Lung (tissue), 12 donors: Measurements from ENCODE around the gene CDKN2C. TPM values are rescaled to one million over a fixed set of nuclear protein-coding genes. Genes with fewer than 3 reads are reported as not detected.
A peak's percentile ranks its signal among the peaks of the same experiment; 100 is the strongest.

Experiments
- ATAC-seq: fragments of 200-7000 bp; cut with Tn5 transposase; one replicate; pipeline ENCODE4 v1.9.1; 2020; ENCODE audit warnings: moderate number of reproducible peaks; ENCODE audit not compliant: insufficient read depth, low FRiP score
- DNase-seq, 3 donors: peaks; one replicate each; pipeline ENCODE4 v3.0.0-alpha.2; 2013 to 2017
- H3K27ac ChIP-seq, 2 donors: one replicate each; pipeline ENCODE4 v1.5.1; 2013; ENCODE audit warnings: mild to moderate bottlenecking in 2 of 2, moderate library complexity in 2 of 2, control low read depth in 1 of 2, inconsistent platforms in 1 of 2, low read depth in 1 of 2, low read length in 1 of 2
- H3K27me3 ChIP-seq, 3 donors: one replicate each; pipeline ENCODE4 v1.5.1; 2013; ENCODE audit warnings: low read length in 2 of 3; ENCODE audit not compliant: control insufficient read depth in 3 of 3, insufficient read depth in 3 of 3
- H3K36me3 ChIP-seq, 4 donors: one replicate each; pipeline ENCODE4 v1.5.1; 2013; ENCODE audit warnings: low read length in 4 of 4, mild to moderate bottlenecking in 1 of 4, moderate library complexity in 1 of 4; ENCODE audit not compliant: control insufficient read depth in 4 of 4, insufficient read depth in 4 of 4
- H3K4me1 ChIP-seq, 5 donors: one replicate each; pipeline ENCODE4 v1.5.1; 2013; ENCODE audit warnings: low read length in 5 of 5, mild to moderate bottlenecking in 2 of 5, moderate library complexity in 1 of 5; ENCODE audit not compliant: control insufficient read depth in 5 of 5, insufficient read depth in 5 of 5
- H3K4me3 ChIP-seq: one replicate; pipeline ENCODE4 v1.5.1; 2013; ENCODE audit warnings: mild to moderate bottlenecking, control low read depth, moderate library complexity
- H3K9ac ChIP-seq, 2 donors: one replicate each; pipeline ENCODE4 v1.5.1; 2013; ENCODE audit warnings: low read length in 2 of 2, control low read depth in 1 of 2; ENCODE audit not compliant: insufficient read depth in 1 of 2
- H3K9me3 ChIP-seq, 4 donors: one replicate each; pipeline ENCODE4 v1.5.1; 2013; ENCODE audit warnings: low read length in 3 of 4, mild to moderate bottlenecking in 1 of 4, moderate library complexity in 1 of 4; ENCODE audit not compliant: control insufficient read depth in 4 of 4, insufficient read depth in 3 of 4
- CTCF ChIP-seq: IDR thresholded peaks from 2 replicates; pipeline ENCODE4 v1.5.1; 2012; ENCODE audit warnings: mild to moderate bottlenecking; ENCODE audit errors: control extremely low read depth, extremely low read depth
- WGBS, 2 donors: extraction: QIAGEN DNeasy Blood & Tissue Kit; methylation state at CpG; one replicate each; pipeline ENCODE4 v1.1.7; 2013; 5-methylcytosine and 5-hydroxymethylcytosine counted together
- polyA plus RNA-seq, 2 donors: library from polyadenylated mRNA; stranded (reverse); fragments of 200-250 nt; gene quantifications; one replicate each; pipeline ENCODE4 v1.2.1, GENCODE V29; 2013
- total RNA-seq, 2 donors: library from RNA; depleted of rRNA in 1 of 2; stranded (reverse); fragments of >200 nt in 1 of 2; gene quantifications; one replicate each; pipeline ENCODE4 v1.2.1, GENCODE V29; 2014 to 2021
- donor health status: control.
- donor health status: control.
- donor health status: Bipolar disorder and iron deficiency.
- donor health status: healthy.
- donor health status: DM: yes; HTN: yes; CAD: no.

CDKN2C gene
- total and polyA plus RNA-seq, 4 donors: 5.7 to 8.9 (median 7.6) TPM

- H3K4me1 ChIP-seq: peaks cover 0 to 3% (median 0%) of the 10 kb centered on the region in 5 donors
- TF ChIP-seq CTCF: no peak
- DNase-seq (no peak), ATAC-seq (no peak)
- no peak overlapping the region for H3K4me3 ChIP-seq
- no peaks in the 10 kb centered on the region for H3K36me3 ChIP-seq
- H3K27me3 ChIP-seq: no peaks in the 10 kb centered on the region
- 97 to 100% methylated on average over 1 of the region's 1 CpG for WGBS, 2 donors
- H3K9me3 ChIP-seq: peaks cover 0 to 9% (median 0%) of the 10 kb centered on the region in 4 donors
- no peak overlapping the region for H3K9ac ChIP-seq
- H3K27ac ChIP-seq: no peak overlapping the region
These were observed 46.5 kb upstream of the CDKN2C start for GRCh38 chr1:50923564-50923963.

- H3K27ac ChIP-seq: no peak overlapping the region
- H3K4me3 ChIP-seq: no peak overlapping the region
- H3K36me3 ChIP-seq: peaks cover 0 to 2% (median 0%) of the 10 kb centered on the region in 4 donors
- peaks cover 0 to 2% (median 0%) of the 10 kb centered on the region in 5 donors for H3K4me1 ChIP-seq
- H3K9me3 ChIP-seq: peaks cover 0 to 1% (median 0%) of the 10 kb centered on the region in 4 donors
- DNase-seq (peak in 2 of 3 donors; percentile 42 to 55), ATAC-seq (no peak)
- WGBS, 2 donors: 56 to 77% methylated on average over 2 of the region's 2 CpGs
- TF ChIP-seq CTCF: peak; percentile 25
- no peaks in the 10 kb centered on the region for H3K27me3 ChIP-seq
- no peak overlapping the region for H3K9ac ChIP-seq
These were observed 40.6 kb upstream of the CDKN2C start for GRCh38 chr1:50929376-50929958.

- ATAC-seq: no peak
- no peaks in the 10 kb centered on the region for H3K27me3 ChIP-seq
These were observed 39.9 kb upstream of the CDKN2C start for GRCh38 chr1:50930193-50930592.

More at GRCh38 chr1:50930193-50930592, 39.9 kb upstream of the CDKN2C start:
- peaks cover 0 to 2% (median 0%) of the 10 kb centered on the region in 5 donors for H3K4me1 ChIP-seq
- H3K27ac ChIP-seq: no peak overlapping the region
- no peak for DNase-seq
- TF ChIP-seq CTCF: no peak
- H3K9ac ChIP-seq: no peak overlapping the region
- no peak overlapping the region for H3K4me3 ChIP-seq
- peaks cover 0 to 2% (median 0%) of the 10 kb centered on the region in 4 donors for H3K36me3 ChIP-seq
- no peaks in the 10 kb centered on the region for H3K9me3 ChIP-seq
